Stimulated activated CD4-positive, alpha-beta T cell treated with anti-CD3 and anti-CD28 coated beads, Interleukin-1b, Interleukin-23, amount 100 ng/mL, for 1 hour (primary cell): Measurements from ENCODE around the gene SLC52A3.

Experiments used
- DNase-seq, 2 donors: peaks; one replicate each; pipeline ENCODE4 v3.0.0-alpha.2; 2020; ENCODE audit warnings: low read depth in 2 of 2

Gene SLC52A3

GRCh38 chr20:766906-767305, 1.4 kb downstream of the SLC52A3 start:
- no peak for DNase-seq

GRCh38 chr20:764255-764654, 4.0 kb downstream of the SLC52A3 start:
- no peak for DNase-seq

- no peak for DNase-seq
Observed at GRCh38 chr20:761418-762381, 6.6 kb downstream of the SLC52A3 start.

- peak in 1 of 2 donors; percentile 10 for DNase-seq
Observed at GRCh38 chr20:760751-761417, 7.4 kb downstream of the SLC52A3 start.

GRCh38 chr20:757506-757905, 10.8 kb downstream of the SLC52A3 start:
- no peak for DNase-seq

GRCh38 chr20:755941-756340, 12.4 kb downstream of the SLC52A3 start:
- no peak for DNase-seq

GRCh38 chr20:754904-755303, 13.4 kb downstream of the SLC52A3 start:
- no peak for DNase-seq

- DNase-seq = no peak
Observed at GRCh38 chr20:753897-754635, 14.2 kb downstream of the SLC52A3 start.

GRCh38 chr20:753136-753535, 15.2 kb downstream of the SLC52A3 start:
- no peak for DNase-seq

- DNase-seq = no peak
Observed at GRCh38 chr20:752291-752690, 16.0 kb downstream of the SLC52A3 start.

GRCh38 chr20:751761-752160, 16.5 kb downstream of the SLC52A3 start:
- no peak for DNase-seq

- DNase-seq = no peak
Observed at GRCh38 chr20:750801-751200, 17.5 kb downstream of the SLC52A3 start.

GRCh38 chr20:745683-746301, 22.5 kb downstream of the SLC52A3 start:
- no peak for DNase-seq

- DNase-seq = no peak
Observed at GRCh38 chr20:742156-742555, 26.1 kb downstream of the SLC52A3 start.

- DNase-seq = no peak
Observed at GRCh38 chr20:741620-742019, 26.7 kb downstream of the SLC52A3 start.

- no peak for DNase-seq
Observed at GRCh38 chr20:740162-740561, 28.1 kb downstream of the SLC52A3 start.

- no peak for DNase-seq
Observed at GRCh38 chr20:739736-740135, 28.6 kb downstream of the SLC52A3 start.

GRCh38 chr20:733861-734260, 34.4 kb downstream of the SLC52A3 start:
- no peak for DNase-seq

- no peak for DNase-seq
Observed at GRCh38 chr20:732727-733126, 35.6 kb downstream of the SLC52A3 start.

- no peak for DNase-seq
Observed at GRCh38 chr20:731891-732560, 36.3 kb downstream of the SLC52A3 start.

- no peak for DNase-seq
Observed at GRCh38 chr20:730005-730404, 38.3 kb downstream of the SLC52A3 start.
